EH (cell line): ENCODE results near the gene SRP72.

Source experiments
- DNase-seq: peaks from one replicate; pipeline ENCODE4 v3.0.0-alpha.2; 2015; ENCODE audit warnings: low read depth

Gene SRP72

DNA sequence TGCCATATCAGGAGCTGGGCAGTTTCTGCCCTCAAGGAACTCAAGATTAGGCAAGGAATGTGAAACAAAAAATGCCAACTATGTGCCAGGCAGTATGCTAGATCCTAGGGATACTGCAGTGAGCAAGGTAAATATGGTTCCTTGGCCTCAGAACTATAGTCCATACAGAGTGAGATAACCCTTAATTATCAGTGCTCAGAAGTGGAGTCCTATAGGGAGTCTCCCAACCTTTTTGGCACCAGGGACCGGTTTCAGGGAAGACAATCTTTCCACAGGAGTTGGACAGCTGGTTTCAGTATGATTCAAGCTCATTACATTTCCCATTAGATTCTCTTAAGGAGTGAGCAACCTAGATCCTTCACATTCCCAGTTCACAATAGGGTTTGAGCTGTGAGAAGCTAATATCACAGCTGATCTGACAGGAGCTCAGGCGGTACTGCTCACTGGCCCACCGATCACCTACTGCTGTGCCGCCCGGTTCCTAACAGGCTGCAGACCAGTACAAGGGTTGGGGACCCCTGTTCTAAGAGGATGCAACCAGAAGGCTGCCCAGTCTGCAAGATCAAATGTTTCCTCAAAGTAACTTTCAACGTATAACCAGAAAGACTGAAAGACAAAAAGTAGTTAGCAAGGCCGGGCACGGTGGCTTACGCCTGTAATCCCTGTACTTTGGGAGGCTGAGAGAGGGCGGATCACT lies 1.7 kb upstream of the SRP72 start:
- DNase-seq = peak; percentile 47

DNA sequence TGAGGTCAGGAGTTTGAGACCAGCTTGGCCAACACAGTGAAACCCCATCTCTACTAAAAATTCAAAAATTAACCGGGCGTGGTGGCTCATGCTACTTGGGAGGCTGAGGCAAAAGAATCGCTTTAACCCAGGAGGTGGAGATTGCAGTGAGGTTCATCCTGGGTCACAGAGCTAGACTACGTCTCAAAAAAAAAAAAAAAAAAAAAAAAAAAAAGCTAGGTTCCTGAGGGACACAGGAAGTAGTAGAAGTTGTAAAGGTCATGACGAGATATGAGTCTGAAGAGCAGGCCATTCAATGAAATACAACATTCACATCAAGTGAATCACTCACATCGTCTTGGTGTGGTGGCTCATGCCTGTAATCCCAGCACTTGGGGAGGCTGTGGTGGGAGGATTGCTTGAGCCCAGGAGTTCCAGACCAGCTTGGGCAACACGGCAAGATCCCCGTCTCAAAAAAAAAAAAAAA lies 1.1 kb upstream of the SRP72 start:
- DNase-seq = peak; percentile 91

DNA sequence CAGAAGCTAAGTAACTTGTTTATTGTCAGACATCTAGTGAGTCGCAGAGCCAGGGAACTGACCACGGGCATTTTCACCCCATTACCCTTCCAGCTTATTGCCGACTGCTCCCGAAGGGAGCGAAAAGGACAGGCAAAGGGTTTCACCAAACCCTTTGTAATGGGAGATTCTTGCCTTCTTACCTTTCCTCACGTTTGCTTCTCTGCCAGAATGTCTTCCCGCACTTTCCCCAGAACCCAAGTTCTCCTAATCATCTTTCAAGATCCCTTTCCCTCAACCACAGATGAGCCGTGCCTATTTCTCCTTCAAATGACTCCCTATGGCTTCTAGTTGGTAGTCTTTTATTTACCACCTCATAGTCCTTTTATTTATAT lies 520 bp upstream of the SRP72 start:
- DNase-seq = no peak

DNA sequence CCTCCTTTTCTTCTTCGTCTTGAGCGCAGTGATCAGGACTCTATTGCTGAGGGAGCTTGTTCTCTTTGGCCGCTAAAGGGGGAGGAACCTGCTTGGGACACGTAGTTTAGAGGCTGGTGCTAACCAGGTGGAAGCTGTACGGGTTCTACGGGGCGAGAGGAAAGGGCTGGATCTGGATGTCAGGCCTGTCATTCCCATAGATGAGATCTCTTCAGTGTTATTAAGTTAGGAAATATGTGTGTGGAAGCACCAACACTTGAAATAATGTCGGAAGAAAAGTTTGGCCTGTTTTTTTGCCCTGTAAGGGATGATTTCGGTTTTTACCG lies 643 bp downstream of the SRP72 start:
- DNase-seq = no peak

DNA sequence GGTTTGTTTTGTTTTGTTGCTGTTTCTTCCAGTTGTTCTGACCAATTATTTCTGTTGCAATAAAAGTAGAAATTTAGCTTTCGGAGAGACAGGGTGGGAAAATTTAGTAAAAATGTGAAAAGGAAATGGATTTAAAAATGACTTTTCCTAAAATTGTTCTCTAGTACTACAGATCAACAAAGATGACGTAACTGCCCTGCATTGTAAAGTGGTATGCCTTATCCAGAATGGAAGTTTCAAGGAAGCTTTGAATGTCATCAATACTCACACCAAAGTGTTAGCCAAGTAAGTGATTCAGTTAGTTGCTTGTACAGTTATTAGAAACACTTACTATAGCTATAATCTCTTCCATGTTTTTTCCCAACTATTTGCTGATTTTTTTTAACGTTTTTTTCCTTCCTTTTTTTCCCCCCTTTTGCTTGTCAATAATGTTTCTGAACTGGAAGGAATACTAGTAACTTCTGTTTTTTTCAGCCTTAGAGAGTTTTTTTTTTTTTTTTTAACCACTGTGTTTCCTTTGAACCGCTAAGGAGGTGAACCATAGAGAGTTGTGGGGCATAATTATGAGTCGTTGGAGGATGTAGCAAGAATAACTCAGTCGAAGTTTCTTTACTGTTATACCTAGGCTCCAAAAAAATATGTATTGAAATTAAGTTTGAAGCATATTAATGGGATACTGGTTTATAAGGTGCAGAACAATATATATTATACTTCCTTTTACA lies 2.2 kb downstream of the SRP72 start:
- no peak for DNase-seq

DNA sequence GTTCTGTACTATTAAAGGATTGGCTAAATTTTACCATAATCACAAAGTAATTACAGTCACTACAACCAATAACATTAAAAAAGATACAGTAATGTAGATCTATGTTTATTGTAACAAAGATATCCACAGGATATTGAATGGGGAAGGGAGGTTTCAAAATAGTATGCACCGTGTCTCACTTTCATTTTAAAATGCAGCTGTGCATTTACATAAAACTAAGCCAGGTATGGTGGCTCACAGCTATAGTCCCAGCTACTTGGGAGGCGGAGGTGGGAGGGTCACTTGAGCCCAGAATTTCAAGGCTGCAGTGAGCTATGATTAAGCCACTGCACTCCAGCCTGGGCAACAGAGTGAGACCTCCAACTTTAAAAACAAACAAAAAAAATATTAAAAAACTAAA lies 8.5 kb downstream of the SRP72 start:
- no peak for DNase-seq

DNA sequence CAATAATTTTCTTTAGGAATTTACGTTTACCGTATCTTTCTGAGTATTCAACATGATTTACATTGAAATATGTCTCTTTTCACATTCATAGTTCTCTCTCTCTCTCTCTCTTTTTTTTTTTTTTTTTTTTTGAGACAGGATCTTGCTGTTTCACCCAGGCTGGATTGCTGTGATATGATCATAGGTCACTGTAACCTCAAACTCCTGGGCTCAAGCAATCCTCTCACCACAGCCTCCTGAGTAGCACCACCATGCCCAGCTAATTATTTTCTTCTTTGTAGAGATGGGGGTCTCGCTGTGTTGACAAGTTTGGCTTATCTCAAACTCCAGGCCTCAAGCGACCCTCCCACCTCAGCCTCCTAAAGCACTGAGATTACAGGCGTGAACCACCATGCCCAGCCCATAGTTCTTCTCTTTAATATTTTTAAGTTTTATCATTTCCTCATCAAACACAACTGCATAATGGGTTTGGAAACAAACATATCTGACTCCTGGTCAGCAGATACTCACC lies 9.8 kb downstream of the SRP72 start:
- no peak for DNase-seq

DNA sequence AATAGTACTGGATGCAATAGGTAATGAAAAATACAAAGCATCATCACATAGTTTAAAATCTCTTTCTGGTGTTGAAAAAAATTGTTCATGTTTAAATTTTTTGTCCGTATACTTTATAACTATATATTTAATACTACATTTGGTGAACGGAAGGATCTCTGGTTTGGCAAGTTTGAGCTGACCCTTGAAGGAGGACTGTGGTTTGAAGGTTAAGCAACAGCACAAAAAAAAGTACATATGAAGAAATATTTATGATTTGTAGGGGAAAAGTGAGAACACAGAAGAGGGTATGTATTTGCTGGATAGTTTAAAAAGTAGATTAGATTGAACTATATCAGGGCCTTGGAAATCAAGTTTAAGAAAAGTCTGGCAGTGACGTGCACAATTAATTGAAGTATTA lies 13.3 kb downstream of the SRP72 start:
- DNase-seq = no peak

DNA sequence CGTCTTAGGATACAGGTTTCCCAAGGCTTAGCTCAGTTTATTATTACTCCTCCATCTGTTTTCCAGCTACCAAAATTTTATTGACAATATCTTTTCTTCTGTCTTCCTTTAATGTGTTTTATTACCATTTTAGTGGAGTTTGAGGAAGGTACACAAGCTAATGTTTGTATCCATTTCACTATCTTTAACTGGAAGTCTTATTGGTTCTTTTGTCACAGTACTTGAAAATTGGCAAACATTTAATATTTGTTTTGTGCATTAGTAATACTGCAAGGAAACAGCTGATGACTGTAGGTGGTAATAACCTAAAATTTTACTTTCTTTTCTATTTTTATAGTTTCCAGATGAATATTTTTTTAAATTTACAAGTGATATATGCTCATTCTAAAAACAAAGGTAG lies 28.8 kb downstream of the SRP72 start:
- DNase-seq = no peak

DNA sequence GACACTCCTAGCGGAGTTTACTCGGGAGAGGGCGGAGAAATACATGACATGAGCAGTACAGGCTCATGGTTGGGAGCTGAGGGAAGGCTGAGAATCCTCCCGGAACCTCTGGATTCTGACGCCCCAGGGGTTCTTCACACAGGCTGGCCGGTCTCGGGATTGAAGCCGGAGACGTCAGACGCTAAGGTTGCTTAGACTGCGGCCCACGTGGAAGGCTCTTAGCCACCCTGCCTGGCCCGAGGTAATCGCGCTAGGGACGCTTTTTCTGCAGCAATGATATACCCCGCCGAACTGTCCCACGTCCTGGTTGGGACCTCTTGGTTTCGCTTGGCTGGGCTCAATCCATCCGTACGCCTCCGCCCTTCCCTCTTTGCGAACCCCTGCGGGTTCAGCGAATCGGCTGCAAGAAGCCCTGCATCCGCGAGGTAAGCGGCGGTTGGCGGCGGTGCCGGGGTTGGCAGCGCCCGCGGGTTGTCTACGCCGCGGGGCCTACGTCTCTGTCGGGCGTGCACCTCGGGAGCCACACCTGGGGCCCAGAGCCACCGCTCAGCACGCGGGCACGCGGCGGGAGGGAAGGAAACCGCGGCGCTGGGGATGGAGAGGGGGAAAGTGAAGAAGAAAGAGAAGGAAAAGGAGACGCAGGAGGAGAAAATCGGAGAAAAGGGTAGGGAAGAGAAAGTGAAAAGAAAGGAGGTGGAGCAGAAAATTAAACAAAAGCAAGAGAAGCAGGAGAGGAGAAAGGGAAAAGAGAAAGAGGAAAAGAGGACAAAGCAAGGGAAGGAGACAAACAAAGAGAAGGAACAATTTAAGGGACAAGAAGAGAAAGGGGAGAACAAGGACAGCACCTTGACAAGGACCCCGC lies 38.1 kb downstream of the SRP72 start, which contains the start of gene ARL9:
Gene ARL9 (plus strand): TSS at position 523 of the 862 bp plus-strand sequence. CDS start 72 bp downstream, at position 595.
- DNase-seq = peak; percentile 76

DNA sequence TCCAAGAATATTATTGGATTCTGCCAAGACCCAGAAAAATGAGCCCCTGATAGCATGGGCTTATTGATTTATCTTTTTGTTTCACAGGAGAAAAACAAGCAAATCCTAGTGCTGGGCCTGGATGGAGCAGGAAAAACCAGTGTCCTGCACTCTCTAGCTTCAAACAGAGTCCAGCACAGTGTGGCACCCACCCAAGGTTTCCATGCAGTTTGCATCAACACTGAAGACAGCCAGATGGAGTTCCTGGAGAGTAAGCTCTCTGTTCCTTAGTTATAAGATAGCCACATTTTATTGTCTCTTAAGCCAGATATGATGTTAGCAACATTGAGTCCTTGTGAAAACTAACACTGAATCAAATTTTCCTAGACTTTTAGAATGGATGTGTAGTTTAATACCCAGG lies 43.7 kb downstream of the SRP72 start:
- no peak for DNase-seq

DNA sequence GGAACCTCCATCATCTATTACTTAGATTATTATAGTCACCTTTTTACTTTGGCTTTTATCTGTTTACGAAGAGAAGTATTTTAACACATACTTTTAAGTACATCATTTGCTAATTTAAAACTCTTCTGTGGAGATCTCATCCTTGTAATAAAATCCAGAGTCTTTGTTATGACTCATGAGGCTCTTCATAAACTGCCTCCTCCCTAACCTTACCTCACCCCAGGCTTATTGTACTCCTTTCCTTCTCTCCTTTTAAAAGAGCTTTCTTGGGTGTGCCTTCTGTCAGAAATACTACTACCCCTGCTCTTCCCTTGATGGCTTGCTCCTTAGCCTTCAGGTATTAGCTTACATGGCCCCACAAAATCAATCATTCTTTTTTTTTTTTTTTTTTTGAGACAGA lies 44.7 kb downstream of the SRP72 start:
- DNase-seq = peak; percentile 38

DNA sequence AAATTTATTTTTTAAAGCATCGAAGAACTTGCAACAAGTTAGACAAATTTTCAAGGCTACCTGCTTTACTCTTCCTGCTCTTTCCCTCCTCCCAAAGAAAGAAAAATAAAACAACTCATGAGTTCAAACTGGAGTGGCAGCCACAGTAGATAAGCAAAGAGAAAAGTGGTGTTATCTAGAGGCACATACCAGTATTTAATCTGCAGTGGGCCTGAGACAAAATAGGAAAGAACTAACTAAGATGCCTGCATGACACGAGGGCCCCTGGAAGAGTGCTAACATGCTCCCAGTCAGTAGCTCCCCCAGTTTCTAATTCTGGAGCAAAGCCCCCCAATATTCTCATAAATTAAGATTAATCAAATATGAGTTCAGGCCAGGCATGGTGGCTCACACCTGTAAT lies 46.1 kb downstream of the SRP72 start:
- DNase-seq = no peak

DNA sequence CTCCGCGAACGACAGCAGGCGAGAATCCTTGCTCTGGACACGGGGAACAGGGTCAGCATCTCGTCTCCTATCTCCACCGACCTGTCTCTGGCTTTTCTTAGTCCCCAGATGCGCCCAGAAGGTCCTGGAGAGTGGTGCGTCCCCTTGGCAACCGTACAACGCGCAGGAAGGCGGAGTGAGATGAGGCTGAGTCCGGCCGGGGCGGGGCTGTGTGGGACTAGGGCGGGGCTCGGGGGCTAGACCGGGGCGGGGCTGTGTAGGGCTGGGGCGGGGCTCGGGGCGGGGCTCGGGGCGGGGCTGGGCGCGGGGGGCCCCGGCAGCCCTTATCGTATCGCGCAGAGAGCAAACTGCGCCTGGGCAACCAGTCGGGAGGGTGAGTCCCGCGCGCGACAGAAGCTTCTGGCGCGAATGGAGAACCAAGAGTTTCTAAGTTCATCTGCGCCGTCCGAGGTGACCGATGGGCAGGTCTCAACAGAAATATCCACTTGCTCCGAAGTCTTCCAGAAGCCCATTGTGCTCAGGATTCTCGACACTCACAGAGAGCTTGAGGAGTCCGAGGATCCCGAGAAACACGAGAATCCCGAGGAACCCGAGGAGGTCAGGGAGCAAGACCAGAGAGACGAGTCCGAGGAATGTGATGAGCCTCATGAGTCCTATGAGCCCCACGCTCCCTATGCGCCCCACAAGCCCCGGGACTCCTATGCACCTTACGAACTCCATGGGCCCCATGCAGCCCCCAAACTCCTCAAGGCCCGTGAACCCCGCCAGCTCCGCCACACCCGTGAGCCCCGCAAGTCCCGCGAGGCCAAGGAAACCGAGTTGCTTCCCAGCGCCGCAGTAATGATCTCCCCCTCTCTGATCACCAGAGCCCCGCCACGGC lies 63.1 kb downstream of the SRP72 start:
- peak; percentile 86 for DNase-seq

DNA sequence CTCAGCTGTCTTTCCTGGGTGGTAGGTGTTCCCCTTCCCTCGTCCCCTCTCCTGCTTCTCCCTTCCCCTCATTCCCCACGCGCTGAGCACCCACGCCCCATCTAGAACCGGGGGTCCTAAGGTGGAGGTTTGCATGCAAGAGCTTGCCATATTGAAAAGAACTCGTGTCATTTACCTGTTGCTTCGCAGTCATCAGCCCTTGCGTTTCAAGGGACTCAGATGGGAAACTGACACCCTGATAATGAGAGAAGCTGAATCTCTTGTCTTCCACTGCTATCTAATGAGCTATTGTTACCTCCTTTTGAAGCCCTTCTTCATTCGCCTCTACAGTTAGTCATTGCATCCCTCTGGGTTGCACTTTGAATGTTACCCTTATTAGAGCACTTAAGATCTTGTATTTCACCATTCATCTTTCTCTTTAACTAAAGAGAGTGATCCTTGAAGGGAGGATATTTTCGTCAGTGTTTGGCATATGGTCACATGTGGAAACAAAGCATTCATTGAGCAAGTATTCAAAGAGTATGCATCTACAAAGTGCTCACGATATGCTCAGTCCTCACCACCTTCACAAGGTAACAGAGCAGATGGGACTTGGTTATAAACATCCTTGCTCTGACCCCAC lies 63.8 kb downstream of the SRP72 start:
- DNase-seq = no peak

DNA sequence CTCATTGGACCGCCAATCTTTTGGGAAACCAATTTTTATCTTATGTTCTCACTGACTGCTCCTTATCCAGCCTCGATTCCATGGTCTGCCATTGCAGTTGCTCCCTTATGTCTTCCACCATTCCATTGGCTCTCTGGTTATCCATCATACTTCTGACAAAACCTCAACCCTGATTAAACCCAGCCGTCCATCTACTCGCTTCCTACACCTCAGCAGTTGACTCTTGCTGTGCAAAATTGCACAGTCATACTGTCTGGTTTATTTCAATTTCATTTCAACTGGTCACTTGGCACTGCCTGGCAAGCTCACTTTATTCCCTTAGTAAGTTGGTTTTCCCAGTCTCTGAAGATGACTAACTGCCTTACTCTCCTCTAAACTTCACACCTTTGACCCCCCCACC lies 64.4 kb downstream of the SRP72 start:
- DNase-seq = no peak

DNA sequence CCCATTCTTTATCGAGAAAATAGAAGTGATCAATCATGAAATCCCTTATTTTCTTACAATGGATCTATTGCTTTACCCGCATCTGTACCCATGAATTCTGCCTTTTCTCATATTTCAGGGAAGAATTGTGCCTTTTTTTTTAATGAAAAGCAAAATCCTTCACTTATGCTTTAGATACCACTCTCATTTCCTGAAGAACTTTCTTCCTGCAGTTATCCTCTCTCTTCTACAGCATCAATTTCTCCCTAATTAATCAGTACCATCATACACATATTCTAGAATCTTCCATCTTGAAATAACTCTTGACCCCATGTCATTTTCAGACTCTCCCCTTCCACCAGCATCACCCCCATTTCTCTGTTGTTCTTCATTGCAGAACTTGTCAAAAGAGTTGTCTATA lies 64.8 kb downstream of the SRP72 start:
- no peak for DNase-seq

DNA sequence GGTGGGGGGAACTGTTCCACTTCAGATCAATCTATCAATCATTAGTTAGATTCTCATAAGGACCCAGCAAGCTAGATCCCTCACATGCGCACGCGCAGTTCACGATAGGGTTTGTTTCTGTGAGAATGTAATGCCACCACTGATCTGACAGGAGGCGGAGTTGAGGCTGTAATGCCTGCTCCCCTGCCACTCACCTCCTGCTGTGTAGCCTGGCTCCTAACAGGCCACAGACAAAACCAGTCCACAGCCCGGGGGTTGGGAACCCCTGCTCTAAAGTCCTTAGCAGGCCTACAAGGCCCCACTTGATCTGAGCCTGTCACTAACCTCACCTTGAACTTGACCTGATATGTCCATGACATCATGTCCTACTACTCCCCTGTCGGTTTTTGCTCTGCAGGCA lies 68.5 kb downstream of the SRP72 start:
- no peak for DNase-seq

DNA sequence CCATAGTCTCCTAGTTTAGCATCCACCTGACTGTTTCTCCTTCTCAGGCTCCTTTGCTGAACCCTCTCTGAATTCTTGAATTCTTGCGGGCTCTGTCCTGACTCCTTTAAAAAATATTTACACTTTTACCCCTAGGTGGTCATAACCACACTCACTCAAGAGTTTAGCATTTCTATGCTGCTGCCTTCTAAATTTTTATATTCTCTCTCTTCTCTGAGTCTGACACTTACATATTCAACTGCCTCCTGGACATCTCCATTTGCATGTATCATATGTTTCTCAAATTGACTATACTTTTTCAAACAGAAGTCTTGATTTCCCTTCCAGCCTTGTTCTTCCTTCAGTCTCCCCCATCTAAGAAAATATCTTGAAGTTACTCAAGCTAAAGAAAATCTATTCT lies 69.7 kb downstream of the SRP72 start:
- DNase-seq = no peak

DNA sequence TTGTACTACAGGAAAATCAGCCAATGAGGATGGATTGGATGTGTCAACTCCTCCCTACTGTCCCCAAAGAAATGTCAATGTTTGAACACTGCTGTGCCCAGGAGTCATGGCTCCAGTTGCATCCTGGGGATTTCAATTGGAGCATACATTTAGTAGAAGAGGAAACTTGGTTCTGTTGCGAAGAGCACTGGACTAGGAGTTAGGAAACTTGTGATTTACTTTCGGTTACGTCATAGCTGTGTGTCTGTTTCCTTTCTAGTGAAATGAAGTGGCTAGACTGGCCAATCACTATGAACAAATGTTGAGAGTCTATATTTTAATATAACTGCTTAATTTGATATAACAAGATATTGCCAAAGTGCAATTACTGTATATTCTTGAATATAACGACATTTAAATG lies 73.4 kb downstream of the SRP72 start:
- DNase-seq = no peak

DNA sequence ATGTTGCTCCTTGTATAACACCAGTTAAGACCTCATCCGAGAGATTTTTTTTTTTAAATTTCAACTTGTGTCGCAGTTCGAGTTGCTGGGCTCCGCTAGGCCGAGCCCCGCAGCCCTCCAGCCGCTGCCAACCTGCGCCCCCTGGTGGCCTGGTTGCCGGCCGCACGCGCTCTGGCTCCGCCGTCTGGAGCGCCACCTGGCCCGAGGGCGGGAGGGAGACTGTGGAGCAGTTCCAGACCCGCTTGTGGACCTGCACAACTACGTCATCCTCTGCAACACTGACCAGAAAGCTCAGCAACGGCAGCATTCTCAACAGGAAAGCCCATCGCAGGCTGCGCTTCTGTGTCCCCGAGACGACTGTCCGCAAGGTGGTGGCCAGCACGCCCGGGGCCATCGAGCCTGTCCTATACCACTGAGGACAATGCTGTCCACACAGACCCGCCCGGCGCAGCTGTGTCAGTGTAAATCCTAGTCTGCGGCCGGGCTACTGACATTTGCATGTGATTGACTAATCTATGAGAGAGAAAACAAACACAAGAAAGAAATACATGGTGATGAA lies 77.2 kb downstream of the SRP72 start:
- peak; percentile 66 for DNase-seq
